HEK293 (cell line): ENCODE measurements around the gene GAS7.

Source experiments
- FEZF1 ChIP-seq: fragments of 450-650 bp; formaldehyde crosslinking; IDR thresholded peaks from 2 replicates; pipeline ENCODE4 v1.5.1; 2016; ENCODE audit warnings: missing biosample characterization, missing genetic modification characterization
- GLIS2 ChIP-seq: fragments of 450-650 bp; formaldehyde crosslinking; IDR thresholded peaks from 2 replicates; pipeline ENCODE4 v1.5.1; 2016; ENCODE audit warnings: missing biosample characterization, missing genetic modification characterization
- KLF16 ChIP-seq: fragments of 450-650 bp; formaldehyde crosslinking; IDR thresholded peaks from 2 replicates; pipeline ENCODE4 v1.5.1; 2017; ENCODE audit warnings: missing biosample characterization, missing genetic modification characterization
- MZF1 ChIP-seq: fragments of 450-650 bp; formaldehyde crosslinking; IDR thresholded peaks from 2 replicates; pipeline ENCODE4 v1.5.1; 2017; ENCODE audit warnings: missing biosample characterization, missing genetic modification characterization, borderline replicate concordance
- OVOL3 ChIP-seq: fragments of 450-650 bp; formaldehyde crosslinking; IDR thresholded peaks from 2 replicates; pipeline ENCODE4 v1.5.1; 2016; ENCODE audit warnings: missing biosample characterization, missing genetic modification characterization
- REST ChIP-seq: fragments of 450-650 bp; formaldehyde crosslinking; IDR thresholded peaks from 2 replicates; pipeline ENCODE4 v1.5.1; 2016; ENCODE audit warnings: missing biosample characterization, missing genetic modification characterization
- YY1 ChIP-seq: fragments of 450-650 bp; formaldehyde crosslinking; IDR thresholded peaks from 2 replicates; pipeline ENCODE4 v1.5.1; 2018; ENCODE audit warnings: missing biosample characterization, missing genetic modification characterization
- ZBTB7A ChIP-seq: fragments of 450-650 bp; formaldehyde crosslinking; IDR thresholded peaks from 2 replicates; pipeline ENCODE4 v1.5.1; 2016; ENCODE audit warnings: low read depth, missing biosample characterization, missing genetic modification characterization
- ZBTB8A ChIP-seq: fragments of 450-650 bp; formaldehyde crosslinking; IDR thresholded peaks from 2 replicates; pipeline ENCODE4 v1.5.1; 2016; ENCODE audit warnings: missing biosample characterization, missing genetic modification characterization
- ZIC2 ChIP-seq: fragments of 450-650 bp; formaldehyde crosslinking; IDR thresholded peaks from 2 replicates; pipeline ENCODE4 v1.5.1; 2016; ENCODE audit warnings: missing biosample characterization, missing genetic modification characterization
- ZNF133 ChIP-seq: fragments of 450-650 bp; formaldehyde crosslinking; IDR thresholded peaks from 2 replicates; pipeline ENCODE4 v1.5.1; 2016; ENCODE audit warnings: missing biosample characterization, missing genetic modification characterization
- ZNF155 ChIP-seq: fragments of 450-650 bp; formaldehyde crosslinking; IDR thresholded peaks from 2 replicates; pipeline ENCODE4 v1.5.1; 2016; ENCODE audit warnings: missing biosample characterization, missing genetic modification characterization
- ZNF169 ChIP-seq: fragments of 450-650 bp; formaldehyde crosslinking; IDR thresholded peaks from 2 replicates; pipeline ENCODE4 v1.5.1; 2016; ENCODE audit warnings: missing biosample characterization, missing genetic modification characterization
- ZNF175 ChIP-seq: fragments of 450-650 bp; formaldehyde crosslinking; IDR thresholded peaks from 2 replicates; pipeline ENCODE4 v1.5.1; 2016; ENCODE audit warnings: missing biosample characterization, missing genetic modification characterization
- ZNF19 ChIP-seq: fragments of 450-650 bp; formaldehyde crosslinking; IDR thresholded peaks from 2 replicates; pipeline ENCODE4; 2016; ENCODE audit warnings: missing biosample characterization, missing genetic modification characterization, low read depth
- ZNF26 ChIP-seq: fragments of 450-650 bp; formaldehyde crosslinking; IDR thresholded peaks from 2 replicates; pipeline ENCODE4 v1.5.1; 2016; ENCODE audit warnings: missing biosample characterization, missing genetic modification characterization
- ZNF274 ChIP-seq, 2 experiments: fragments of 200-500 bp in 1 of 2; fragments of 450-650 bp in 1 of 2; sonication (Bioruptor generic) in 1 of 2; formaldehyde crosslinking in 1 of 2; IDR thresholded peaks; 2 replicates each; pipeline versions ENCODE4 v1.5.1 to v1.6.1; 2014 to 2016; ENCODE audit warnings: borderline replicate concordance in 1 of 2, inconsistent platforms in 1 of 2, low read length in 1 of 2, missing biosample characterization in 1 of 2, missing genetic modification characterization in 1 of 2
- ZNF280D ChIP-seq: fragments of 450-650 bp; formaldehyde crosslinking; IDR thresholded peaks from 2 replicates; pipeline ENCODE4 v1.5.1; 2016; ENCODE audit warnings: missing biosample characterization, missing genetic modification characterization
- ZNF391 ChIP-seq: fragments of 450-650 bp; formaldehyde crosslinking; IDR thresholded peaks from 2 replicates; pipeline ENCODE4 v1.5.1; 2016; ENCODE audit warnings: low read depth, missing biosample characterization, missing genetic modification characterization, borderline replicate concordance
- ZNF398 ChIP-seq: fragments of 450-650 bp; formaldehyde crosslinking; IDR thresholded peaks from 2 replicates; pipeline ENCODE4 v1.5.1; 2017; ENCODE audit warnings: missing biosample characterization, missing genetic modification characterization
- ZNF449 ChIP-seq: fragments of 450-650 bp; formaldehyde crosslinking; IDR thresholded peaks from 2 replicates; pipeline ENCODE4 v1.5.1; 2017; ENCODE audit warnings: missing biosample characterization, mild to moderate bottlenecking, missing genetic modification characterization, moderate library complexity
- ZNF596 ChIP-seq: fragments of 450-650 bp; IDR thresholded peaks from 2 replicates; pipeline ENCODE4 v1.5.0; 2018; ENCODE audit warnings: missing biosample characterization, mild to moderate bottlenecking, missing genetic modification characterization, moderate library complexity
- ZNF610 ChIP-seq: fragments of 450-650 bp; formaldehyde crosslinking; IDR thresholded peaks from 2 replicates; pipeline ENCODE4 v1.5.1; 2016; ENCODE audit warnings: missing biosample characterization, missing genetic modification characterization, borderline replicate concordance
- ZSCAN4 ChIP-seq: fragments of 450-650 bp; formaldehyde crosslinking; IDR thresholded peaks from 2 replicates; pipeline ENCODE4 v1.5.1; 2017; ENCODE audit warnings: missing biosample characterization, missing genetic modification characterization

GAS7 gene

GRCh38 chr17:10198509-10199249 lies at the start of gene GAS7 (continued):
- TF ChIP-seq ZSCAN4 (tag by site-specific recombination) (no peak), ZNF391 (no peak), ZNF449 (tag by site-specific recombination) (no peak), OVOL3 (tag by site-specific recombination) (no peak), ZNF610 (tag by site-specific recombination) (no peak), ZNF169 (no peak), ZNF133 (no peak), YY1 (tag by site-specific recombination) (no peak), ZNF398 (peak; percentile 42), ZNF175 (tag by site-specific recombination) (no peak), ZBTB8A (peak; percentile 42; the same call in 1 of the 2 replicates), ZIC2 (tag by site-specific recombination) (no peak), KLF16 (tag by site-specific recombination) (no peak), ZNF274 (IDR thresholded peaks at IDR 0.05; ENCODE audit: low read length) (no peak), ZNF274 (tag by site-specific recombination; IDR thresholded peaks at IDR 0.05; ENCODE audit: borderline replicate concordance) (no peak), ZNF19 (tag by site-specific recombination) (no peak), ZBTB7A (tag by site-specific recombination) (no peak), MZF1 (peak; percentile 5; the same call in 1 of the 2 replicates), ZNF280D (tag by site-specific recombination) (no peak), FEZF1 (tag by site-specific recombination) (no peak), GLIS2 (tag by site-specific recombination) (peak; percentile 75), ZNF26 (tag by site-specific recombination) (no peak), REST (no peak), ZNF155 (tag by site-specific recombination) (no peak), ZNF596 (tag by site-specific recombination) (no peak)
